Panc1 (cell line): Measurements from ENCODE around the gene SIRT7.

Experiments used
- CTCF ChIP-seq: fragments of 450-650 bp; IDR thresholded peaks from 2 replicates; pipeline ENCODE4 v1.5.1; 2017; ENCODE audit warnings: mild to moderate bottlenecking
- POLR2AphosphoS5 ChIP-seq: IDR thresholded peaks from 2 replicates; pipeline ENCODE4 v1.6.1; 2012; ENCODE audit warnings: mild to moderate bottlenecking, low read depth, low read length, moderate library complexity
- SIN3A ChIP-seq: IDR thresholded peaks from 2 replicates; pipeline ENCODE4 v1.6.1; 2012; ENCODE audit warnings: low read depth, mild to moderate bottlenecking, low read length, moderate library complexity, borderline replicate concordance; ENCODE audit not compliant: insufficient read depth
- TCF7L2 ChIP-seq: IDR thresholded peaks from 2 replicates; pipeline ENCODE4 v1.6.1; 2011; ENCODE audit warnings: mild to moderate bottlenecking, low read depth, low read length, inconsistent platforms
- TF ChIP-seq, protein P1 (sequence below), 2 experiments: IDR thresholded peaks; 2 replicates each; pipeline ENCODE4 v1.6.1; 2011 to 2012; ENCODE audit warnings: low read depth in 2 of 2, control low read depth in 1 of 2, low read length in 1 of 2, mild to moderate bottlenecking in 1 of 2, moderate library complexity in 1 of 2; ENCODE audit not compliant: insufficient read depth in 1 of 2

GRCh38 chr17:81905993-81906392 lies 12.0 kb downstream of the SIRT7 start:
- TF ChIP-seq CTCF (no peak), POLR2AphosphoS5 (no peak), TCF7L2 (no peak), SIN3A (no peak)
- TF ChIP-seq, protein P1, sequence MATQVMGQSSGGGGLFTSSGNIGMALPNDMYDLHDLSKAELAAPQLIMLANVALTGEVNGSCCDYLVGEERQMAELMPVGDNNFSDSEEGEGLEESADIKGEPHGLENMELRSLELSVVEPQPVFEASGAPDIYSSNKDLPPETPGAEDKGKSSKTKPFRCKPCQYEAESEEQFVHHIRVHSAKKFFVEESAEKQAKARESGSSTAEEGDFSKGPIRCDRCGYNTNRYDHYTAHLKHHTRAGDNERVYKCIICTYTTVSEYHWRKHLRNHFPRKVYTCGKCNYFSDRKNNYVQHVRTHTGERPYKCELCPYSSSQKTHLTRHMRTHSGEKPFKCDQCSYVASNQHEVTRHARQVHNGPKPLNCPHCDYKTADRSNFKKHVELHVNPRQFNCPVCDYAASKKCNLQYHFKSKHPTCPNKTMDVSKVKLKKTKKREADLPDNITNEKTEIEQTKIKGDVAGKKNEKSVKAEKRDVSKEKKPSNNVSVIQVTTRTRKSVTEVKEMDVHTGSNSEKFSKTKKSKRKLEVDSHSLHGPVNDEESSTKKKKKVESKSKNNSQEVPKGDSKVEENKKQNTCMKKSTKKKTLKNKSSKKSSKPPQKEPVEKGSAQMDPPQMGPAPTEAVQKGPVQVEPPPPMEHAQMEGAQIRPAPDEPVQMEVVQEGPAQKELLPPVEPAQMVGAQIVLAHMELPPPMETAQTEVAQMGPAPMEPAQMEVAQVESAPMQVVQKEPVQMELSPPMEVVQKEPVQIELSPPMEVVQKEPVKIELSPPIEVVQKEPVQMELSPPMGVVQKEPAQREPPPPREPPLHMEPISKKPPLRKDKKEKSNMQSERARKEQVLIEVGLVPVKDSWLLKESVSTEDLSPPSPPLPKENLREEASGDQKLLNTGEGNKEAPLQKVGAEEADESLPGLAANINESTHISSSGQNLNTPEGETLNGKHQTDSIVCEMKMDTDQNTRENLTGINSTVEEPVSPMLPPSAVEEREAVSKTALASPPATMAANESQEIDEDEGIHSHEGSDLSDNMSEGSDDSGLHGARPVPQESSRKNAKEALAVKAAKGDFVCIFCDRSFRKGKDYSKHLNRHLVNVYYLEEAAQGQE (IDR thresholded peaks at IDR 0.05; ENCODE audit: insufficient read depth in 1 of 2, low read depth in 2 of 2, low read length in 1 of 2), result no peak
